ENCODE measurements around the gene HOXD13. TPM values are rescaled to one million over a fixed set of nuclear protein-coding genes. Genes with fewer than 3 reads are reported as not detected.

The HOXD13 gene
- total RNA-seq, 1 experiment from 2014 or later = 0.36 TPM

DNA sequence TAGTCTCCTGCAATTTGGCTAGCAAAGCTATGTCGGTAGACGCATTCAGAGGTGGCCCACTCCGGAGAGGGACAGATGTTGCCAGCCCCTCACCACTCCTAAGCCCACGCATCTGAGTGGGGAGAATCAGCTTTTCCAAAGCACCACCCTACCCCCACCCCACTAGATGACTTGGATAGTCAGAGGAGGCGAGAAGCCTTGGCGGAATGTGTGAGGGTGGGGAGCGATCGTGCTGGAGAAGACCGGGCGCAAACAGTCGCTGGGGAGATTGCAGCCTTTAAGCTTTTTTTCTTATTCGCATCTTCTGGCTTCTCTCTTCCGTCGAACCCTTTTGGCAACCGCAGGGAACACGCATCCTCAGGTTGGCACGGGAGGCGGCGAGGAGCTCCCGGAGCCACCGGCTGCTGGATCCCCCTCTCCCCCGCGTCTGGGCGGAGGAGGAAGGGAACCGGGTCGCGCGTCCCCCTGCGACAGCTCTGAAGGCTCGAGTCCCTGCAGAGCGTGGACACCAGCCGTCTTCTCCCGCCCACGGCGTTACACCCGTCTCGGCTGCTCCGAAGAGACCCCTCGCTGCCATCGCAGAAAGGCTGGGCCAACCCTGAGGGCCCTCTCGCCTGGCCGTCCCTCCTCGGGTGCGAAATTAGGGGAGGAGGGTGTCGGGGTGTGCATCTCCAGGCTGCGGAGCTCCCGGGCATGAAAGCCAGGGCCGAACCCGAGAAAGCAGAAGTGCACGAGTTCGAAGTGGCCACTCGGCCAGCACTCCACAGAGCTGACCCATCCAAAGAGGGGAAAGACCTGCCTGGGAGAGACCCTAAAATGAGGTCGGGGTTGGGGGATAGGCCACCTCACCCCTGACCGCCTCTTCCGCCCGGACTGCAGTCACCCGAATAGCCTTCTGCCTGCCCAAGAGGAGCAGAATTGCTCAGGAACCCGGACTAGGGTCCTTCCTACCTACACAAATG lies 20.9 kb upstream of the HOXD13 start:
- Histone ChIP-seq H3K9me3 (ENCODE audit: low read length) (no peaks in the 10 kb centered on the region), H3K27me3 (ENCODE audit: low read length) (peaks cover 48% of the 10 kb centered on the region), H3K27ac (ENCODE audit: low read length) (no peak overlapping the region), H3F3A (ENCODE audit: low read length, unreplicated experiment) (no peaks in the 10 kb centered on the region), H3K79me2 (ENCODE audit: low read length) (no peaks in the 10 kb centered on the region), H4K20me1 (ENCODE audit: low read length) (no peaks in the 10 kb centered on the region), H3K4me1 (ENCODE audit: insufficient read depth, low read length) (no peaks in the 10 kb centered on the region), H3K4me2 (ENCODE audit: low read length) (no peak overlapping the region), H3K9me2 (replicated peaks; ENCODE audit: low read length) (no peaks in the 10 kb centered on the region), H3K9ac (ENCODE audit: low read length) (no peak overlapping the region), H2AFZ (ENCODE audit: low read length) (no peak overlapping the region), H3K36me3 (ENCODE audit: low read depth, low read length) (no peaks in the 10 kb centered on the region), H3K4me3 (ENCODE audit: low read length) (no peak overlapping the region)
- DNase-seq (no peak), ATAC-seq (no peak)
- intact Hi-C loops (cut with micrococcal nuclease) = no loop called here
- POLR2A ChIA-PET (ENCODE audit: unreplicated experiment) = no interaction called here
- BruUV-seq (replicated peaks) = no TSS peak
- CTCF ChIA-PET = no interaction called here
- no peak for TF ChIP-seq EZH2 (IDR thresholded peaks at IDR 0.05; ENCODE audit: low read length, unreplicated experiment)
- TF ChIP-seq, protein P1, sequence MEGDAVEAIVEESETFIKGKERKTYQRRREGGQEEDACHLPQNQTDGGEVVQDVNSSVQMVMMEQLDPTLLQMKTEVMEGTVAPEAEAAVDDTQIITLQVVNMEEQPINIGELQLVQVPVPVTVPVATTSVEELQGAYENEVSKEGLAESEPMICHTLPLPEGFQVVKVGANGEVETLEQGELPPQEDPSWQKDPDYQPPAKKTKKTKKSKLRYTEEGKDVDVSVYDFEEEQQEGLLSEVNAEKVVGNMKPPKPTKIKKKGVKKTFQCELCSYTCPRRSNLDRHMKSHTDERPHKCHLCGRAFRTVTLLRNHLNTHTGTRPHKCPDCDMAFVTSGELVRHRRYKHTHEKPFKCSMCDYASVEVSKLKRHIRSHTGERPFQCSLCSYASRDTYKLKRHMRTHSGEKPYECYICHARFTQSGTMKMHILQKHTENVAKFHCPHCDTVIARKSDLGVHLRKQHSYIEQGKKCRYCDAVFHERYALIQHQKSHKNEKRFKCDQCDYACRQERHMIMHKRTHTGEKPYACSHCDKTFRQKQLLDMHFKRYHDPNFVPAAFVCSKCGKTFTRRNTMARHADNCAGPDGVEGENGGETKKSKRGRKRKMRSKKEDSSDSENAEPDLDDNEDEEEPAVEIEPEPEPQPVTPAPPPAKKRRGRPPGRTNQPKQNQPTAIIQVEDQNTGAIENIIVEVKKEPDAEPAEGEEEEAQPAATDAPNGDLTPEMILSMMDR (conservative IDR thresholded peaks at IDR 0.05; ENCODE audit: low read depth, low read length) = no peak
- TF ChIP-seq EZH2phosphoT487 (IDR thresholded peaks at IDR 0.05; ENCODE audit: borderline replicate concordance, low read length) = no peak

DNA sequence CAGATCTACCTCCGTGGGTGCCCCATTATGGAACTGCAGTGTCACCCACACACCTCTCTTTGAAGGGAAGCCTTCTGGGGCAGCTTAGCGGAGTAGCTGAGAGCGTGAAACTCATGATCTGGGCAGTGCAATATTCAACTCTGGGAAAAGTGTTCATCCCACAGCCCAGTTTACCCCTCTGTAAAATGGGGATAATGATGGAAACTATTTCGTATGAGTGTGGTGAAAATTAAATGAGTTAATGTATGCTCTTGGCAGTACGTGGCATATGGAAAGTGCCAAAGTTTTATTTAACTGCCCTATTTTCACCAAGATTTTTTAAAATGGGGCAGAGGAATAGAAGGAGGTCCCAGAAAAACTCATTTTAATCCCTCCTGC lies 20.2 kb upstream of the HOXD13 start:
- intact Hi-C loops (cut with micrococcal nuclease) = no loop called here
- ChIA-PET POLR2A (ENCODE audit: unreplicated experiment) (no interaction called here), CTCF (no interaction called here)
- H3K9me2 ChIP-seq (replicated peaks; ENCODE audit: low read length) = no peaks in the 10 kb centered on the region
- no peaks in the 10 kb centered on the region for H3K4me1 ChIP-seq (ENCODE audit: insufficient read depth, low read length)
- H3K27me3 ChIP-seq (ENCODE audit: low read length) = peaks cover 55% of the 10 kb centered on the region
- no peak overlapping the region for H3K27ac ChIP-seq (ENCODE audit: low read length)
- H3K9me3 ChIP-seq (ENCODE audit: low read length) = no peaks in the 10 kb centered on the region
- no peaks in the 10 kb centered on the region for H3K36me3 ChIP-seq (ENCODE audit: low read depth, low read length)
- no peaks in the 10 kb centered on the region for H4K20me1 ChIP-seq (ENCODE audit: low read length)
- H2AFZ ChIP-seq (ENCODE audit: low read length) = no peak overlapping the region
- DNase-seq (no peak), ATAC-seq (no peak)
- H3K79me2 ChIP-seq (ENCODE audit: low read length) = no peaks in the 10 kb centered on the region
- TF ChIP-seq, protein P1 (conservative IDR thresholded peaks at IDR 0.05; ENCODE audit: low read depth, low read length) = no peak
- TF ChIP-seq EZH2 (IDR thresholded peaks at IDR 0.05; ENCODE audit: low read length, unreplicated experiment) = no peak
- no peak for TF ChIP-seq EZH2phosphoT487 (IDR thresholded peaks at IDR 0.05; ENCODE audit: borderline replicate concordance, low read length)
- no peak overlapping the region for H3K4me2 ChIP-seq (ENCODE audit: low read length)
- BruUV-seq (replicated peaks) = no TSS peak
- H3F3A ChIP-seq (ENCODE audit: low read length, unreplicated experiment) = no peaks in the 10 kb centered on the region
- H3K9ac ChIP-seq (ENCODE audit: low read length) = no peak overlapping the region
- H3K4me3 ChIP-seq (ENCODE audit: low read length) = no peak overlapping the region

Data from PC-3 (cell line).